Stimulated activated naive CD4-positive, alpha-beta T cell treated with Interleukin-2 at 50 U/mL for 16 hours (primary cell): ENCODE measurements around the gene TCEA3.

Source experiments
- DNase-seq: peaks from one replicate; lab custom pipeline; 2025; lab: John Stamatoyannopoulos, UW

TCEA3 gene

DNA sequence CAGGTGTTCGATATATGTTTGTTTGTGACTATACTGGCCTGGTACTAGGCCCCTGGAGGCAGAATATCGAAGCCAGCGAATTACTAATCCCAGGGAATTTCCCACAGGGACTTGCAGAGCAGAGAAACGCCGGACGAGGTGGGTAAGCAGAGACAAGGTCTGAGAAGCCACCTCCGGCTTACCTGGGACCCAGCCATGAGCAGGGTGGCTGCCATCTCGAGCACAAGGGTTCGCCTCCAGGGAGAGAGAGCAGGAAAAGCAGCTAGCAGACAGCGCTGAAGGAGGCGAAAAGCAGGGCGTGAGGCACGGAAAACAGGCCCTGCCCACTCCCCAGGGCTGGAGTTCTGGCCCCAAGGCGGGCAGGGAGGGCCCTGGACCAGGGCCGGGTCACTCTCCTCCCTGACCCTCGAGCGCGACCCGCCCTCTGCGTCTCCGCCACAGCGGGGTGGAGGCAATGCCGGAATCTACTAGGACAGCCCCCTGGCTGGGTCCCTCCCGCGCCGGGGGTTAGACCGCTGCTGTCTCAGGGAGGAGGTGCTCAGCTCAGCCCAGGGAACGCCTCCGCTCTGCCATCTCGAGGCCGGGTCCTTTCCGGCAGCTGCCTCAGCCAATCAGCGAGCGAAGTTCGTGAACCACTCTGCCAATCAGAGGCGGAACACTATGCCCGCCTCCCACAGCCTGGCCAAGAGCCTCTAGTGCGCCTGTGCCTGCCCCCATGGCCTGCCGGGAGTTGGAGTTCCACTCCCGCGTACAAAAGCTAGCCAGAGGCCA, 56.6 kb downstream of the TCEA3 start:
- DNase-seq: peak; percentile 99

DNA sequence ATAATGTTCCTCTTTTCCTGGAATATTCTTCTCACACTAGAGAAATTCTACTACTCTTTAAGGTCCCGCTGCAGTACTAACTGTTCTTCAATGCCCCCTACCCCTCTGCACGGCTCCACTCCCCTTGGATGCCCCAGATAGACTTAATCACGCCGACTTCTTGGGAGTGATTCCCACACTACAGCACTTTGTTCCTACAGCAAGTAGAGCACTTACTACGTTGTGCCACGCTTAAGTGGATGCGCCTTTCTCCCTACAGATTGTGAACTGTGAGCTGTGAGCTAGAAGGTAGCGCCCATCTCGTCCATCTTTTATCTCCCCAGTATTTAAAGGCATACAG, 57.1 kb downstream of the TCEA3 start:
- no peak for DNase-seq

DNA sequence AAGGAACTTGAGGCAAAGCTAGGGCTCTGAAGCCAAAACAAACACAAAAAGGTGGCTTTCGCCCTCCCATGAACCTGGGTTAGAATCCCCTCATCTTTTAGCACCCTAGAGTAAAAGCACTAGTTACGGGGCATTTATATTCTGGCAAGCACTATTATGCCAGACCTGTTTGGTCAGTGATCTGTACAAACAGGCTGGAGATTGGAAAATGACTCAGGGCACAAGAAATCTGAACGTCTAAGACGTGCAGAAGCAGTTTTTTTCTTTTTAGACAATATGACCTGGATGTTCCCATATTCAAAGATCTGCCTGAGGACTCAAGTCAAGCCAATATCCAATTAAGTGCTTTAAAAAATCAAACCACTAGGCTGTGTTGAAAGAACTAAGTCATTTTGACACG, 58.0 kb downstream of the TCEA3 start:
- no peak for DNase-seq

DNA sequence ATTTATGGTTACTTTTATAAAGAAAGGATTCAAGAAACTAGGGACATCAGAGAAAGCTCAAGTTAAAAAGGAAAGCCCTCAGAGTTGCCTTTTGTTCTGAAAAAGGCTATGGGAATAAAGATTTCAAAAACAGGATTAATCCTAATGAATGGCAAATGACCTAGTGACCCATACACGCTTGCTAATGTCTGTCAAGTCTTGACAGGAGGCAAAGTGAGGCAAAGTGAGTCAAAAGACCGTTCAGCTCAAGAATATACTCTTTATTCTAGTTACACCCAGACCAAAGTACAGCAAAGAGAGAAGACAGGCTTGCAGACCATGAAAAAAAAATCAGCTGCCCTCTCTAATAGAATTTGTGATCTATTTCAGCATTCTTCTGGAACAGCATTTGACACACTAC, 58.4 kb downstream of the TCEA3 start:
- DNase-seq: no peak

DNA sequence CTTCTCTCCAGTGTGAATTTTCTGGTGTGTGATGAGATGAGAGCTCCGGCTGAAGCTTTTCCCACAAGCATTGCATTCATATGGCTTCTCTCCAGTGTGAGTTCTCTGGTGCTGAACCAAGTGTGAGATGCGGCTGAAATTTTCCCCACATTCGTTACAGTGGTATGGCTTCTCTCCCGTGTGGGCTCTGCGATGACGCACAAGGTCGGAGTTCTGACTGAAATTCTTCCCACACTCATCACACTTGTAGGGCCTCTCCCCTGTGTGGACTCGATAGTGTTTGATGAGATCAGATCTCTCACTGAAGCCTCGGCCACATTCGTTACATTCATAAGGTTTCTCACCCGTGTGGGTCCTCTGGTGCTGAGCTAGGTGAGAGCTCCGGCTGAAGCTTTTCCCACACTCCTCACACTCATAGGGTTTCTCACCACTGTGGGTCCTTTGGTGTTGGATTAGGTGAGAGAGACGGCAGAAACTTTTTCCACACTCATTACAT, 62.3 kb downstream of the TCEA3 start:
- DNase-seq: no peak

DNA sequence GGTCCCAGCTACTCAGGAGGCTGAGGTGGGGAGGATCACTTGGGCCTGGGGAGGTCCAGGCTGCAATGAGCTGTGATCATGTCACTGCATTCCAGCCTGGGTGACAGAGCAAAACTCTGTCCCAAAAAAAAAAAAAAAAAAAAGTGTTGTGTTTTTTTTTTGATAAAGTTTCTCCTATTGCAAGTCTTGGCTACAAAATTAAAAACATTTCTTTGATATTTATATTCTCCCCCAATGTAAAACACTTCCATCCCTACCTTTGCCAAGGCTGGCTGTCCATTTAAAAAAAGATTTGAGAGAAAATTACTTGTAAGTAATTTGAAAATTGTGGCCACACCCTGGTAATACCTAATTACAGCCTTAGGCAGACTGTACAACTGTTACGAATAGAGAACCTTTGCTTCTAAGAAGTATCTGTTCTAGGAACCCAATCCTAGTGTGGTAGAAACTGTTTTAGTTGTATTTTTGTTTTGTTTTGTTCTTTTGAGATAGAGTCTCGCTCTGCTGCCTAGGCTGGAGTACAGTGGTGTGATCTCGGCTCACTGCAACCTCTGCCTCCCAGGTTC, 66.2 kb downstream of the TCEA3 start:
- no peak for DNase-seq

DNA sequence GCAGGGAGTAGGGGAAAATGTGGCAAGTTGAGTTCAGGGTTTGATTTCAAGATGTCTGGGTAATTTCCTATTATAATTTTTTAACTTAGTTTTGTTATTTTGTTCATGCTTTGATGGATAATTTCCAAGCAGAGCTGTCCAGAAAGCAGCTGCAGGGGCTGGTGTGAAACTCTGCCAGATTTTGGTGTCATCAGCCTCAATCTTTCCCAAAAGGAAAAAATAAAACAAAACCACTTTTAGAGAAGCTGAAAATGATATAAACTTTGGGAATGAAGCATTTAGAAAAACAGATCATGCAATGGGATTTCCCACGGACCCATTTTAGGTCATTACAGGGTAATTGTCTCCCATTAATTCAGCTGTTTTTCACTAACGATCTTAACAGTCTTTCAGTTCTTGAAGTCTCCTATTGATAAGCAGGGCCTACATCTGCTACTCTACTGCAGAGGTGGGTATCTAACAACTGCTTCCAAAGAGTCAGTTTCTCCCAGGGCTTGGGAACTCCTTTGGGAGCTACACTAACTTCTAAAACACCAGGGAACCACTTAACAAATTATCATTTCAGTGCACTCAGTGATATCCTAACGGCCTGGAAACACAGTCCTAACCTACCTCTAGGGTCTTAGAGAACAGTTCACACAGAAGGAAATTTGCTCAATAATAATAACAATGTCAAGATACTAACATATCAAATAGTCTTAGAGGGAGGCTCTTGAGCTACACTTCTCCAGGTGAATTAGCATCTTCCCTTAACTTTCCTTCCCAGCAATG, 67.2 kb downstream of the TCEA3 start:
- no peak for DNase-seq

DNA sequence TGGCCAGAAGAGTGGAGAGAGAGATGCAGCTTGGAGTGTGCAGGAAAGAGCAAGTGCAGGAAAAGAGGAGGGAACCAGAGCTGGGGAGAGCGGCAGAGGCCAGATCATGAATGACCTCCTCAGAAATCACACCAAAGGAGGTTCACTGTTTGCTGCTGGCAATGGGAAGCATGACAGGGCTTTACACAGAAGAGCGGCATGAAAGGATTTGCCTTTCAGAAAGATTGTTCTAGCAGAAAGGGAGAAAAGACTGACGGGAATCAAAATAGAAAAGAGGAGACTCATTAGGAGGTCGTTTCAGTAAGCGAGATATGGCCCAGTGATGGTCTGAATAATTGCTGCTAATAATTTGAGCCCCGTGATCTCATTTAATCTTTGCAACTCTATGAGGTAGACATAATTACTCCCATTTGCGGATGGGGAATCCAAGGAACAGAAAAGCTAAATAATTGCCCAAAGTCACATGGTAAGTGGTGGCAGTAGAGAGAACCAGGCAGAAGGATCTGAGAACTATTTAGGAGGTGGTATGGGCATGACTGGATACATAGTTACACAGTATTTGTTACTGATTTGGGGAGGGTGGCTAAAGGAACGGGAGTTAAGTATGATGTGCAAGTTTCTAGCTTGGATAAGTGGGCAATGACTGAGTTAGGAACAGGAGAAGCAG, 67.9 kb downstream of the TCEA3 start:
- no peak for DNase-seq

DNA sequence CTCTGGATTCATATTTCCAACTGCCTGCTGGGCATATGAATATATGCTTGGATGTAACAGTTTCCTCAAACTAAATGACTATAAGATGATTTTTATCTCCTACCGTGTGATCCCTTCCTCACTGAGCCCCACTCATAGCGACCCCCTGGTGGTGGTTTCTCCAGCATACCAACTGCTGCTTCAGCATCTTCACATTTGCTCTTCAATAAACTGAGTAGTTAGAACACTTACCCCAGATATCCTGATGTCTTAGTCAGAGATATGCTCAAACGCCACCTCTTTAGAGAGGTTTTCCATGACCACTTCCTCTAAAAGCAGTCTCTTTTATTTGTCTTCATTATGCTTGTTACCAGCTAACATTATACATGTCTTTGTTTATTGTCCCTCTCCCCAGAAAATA, 70.3 kb downstream of the TCEA3 start:
- no peak for DNase-seq

DNA sequence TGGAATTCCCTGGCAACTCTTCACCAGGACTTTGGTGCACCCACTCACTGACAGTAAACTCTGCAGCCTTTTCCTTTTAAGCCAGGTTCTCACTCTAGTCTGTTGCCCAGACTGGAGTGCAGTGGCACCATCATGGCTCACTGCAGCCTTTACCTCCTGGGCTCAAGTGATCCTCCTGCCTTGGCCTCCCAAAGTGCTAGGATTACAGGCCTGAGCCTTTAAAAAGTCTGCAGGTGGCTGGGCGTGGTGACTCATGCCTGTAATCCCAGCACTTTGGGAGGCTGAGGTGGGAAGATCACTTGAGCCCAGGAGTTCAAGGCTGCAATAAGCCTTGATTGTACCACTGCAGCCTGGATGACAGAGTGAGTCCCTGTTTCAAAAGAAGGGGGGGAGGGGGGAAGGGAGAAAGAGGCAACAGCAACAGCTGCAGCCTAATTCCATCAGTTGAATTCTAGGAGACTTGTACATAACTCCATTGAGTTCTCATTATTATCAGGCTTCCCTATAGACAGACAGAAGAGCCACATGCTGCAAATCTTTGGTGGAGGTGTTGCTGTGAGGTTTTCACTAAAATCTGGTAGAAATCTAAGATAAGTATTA, 72.4 kb downstream of the TCEA3 start:
- DNase-seq: no peak

DNA sequence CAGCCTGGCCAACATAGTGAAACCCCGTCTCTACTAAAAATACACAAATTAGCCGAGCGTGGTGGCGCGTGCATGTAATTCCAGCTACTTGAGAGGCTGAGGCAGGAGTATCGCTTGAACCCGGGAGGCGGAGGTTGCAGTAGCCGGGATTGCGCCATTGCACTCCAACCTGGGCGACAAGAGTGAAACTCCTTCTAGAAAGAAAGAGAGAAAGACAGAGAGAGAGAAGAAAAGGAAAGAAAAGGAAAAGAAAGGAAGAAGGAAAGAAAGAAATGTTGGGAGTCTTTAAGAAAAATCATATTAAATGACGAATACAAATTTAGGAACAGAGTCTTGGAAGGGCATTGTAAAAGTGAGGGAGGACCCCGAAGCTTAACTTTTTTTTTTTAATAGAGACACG, 78.6 kb downstream of the TCEA3 start:
- DNase-seq: no peak

DNA sequence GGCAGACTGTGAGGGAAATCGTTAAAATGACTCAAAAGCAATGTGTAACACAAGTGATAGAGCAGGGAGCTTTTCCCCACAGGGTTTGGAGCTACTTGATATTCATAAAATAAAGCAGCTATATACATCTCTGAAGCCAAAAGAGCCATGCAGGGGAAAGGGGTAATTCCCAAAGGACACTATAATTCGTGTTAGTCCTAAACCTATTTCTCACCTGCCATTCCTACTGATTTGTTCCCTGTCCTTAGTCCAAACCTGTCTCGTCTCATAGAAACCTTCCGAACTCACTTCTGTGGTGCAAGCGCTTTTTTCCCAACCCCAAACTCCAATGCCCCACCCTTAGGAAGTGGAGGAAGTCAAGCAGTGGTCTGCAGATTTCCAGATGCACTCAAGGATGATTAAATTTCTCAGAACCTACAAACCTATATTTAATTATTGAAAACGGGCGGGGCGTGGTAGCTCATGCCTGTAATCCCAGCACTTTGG, 79.5 kb downstream of the TCEA3 start:
- no peak for DNase-seq

DNA sequence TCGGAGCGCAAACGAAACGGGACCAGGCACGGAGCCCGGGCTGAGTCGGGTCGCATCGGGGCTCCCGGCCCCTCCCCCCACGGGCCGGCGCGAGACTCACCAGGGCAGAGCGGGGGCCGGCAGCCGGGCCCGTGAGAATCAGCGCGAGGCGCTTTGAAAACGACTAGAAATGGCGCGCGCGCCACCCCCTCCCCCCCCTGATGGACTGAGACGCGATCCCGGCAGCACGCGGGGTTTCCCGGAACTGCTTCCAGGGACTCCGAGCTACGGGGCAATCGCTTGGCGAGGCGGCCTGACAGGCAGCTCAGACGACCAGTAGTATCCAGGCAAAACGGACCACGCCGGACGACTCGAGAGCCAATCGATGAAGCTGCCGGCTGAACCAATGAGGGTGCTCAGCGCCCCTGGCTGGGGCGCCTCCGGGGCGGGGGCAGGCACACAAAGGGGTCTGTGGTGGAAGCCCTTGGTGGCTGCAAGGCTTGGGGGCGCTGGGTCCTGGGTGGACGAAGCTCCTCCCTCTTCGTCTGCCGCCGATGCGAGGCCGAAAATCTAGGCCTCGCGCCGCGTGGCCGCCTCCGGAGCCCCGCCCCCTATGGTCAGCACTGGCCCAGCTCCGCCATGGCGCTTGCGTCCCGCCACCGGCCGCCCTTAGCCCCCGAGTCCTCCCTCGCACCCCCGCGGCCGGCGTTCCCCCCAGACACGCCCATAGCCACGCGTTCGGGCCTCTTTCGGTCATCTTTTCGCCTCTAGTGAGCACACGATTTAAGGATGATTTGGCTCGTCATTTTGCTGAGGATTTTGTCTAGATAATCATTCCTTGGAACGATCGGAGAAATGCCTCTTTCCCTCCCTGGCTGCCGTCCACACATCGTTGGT, 80.2 kb downstream of the TCEA3 start, which contains the start of gene HNRNPR:
Gene HNRNPR, minus strand, starts transcription at position 174 of the 876 bp plus-strand sequence. CDS start 3,276 bp downstream, outside the sequence.
- peak; percentile 99 for DNase-seq

DNA sequence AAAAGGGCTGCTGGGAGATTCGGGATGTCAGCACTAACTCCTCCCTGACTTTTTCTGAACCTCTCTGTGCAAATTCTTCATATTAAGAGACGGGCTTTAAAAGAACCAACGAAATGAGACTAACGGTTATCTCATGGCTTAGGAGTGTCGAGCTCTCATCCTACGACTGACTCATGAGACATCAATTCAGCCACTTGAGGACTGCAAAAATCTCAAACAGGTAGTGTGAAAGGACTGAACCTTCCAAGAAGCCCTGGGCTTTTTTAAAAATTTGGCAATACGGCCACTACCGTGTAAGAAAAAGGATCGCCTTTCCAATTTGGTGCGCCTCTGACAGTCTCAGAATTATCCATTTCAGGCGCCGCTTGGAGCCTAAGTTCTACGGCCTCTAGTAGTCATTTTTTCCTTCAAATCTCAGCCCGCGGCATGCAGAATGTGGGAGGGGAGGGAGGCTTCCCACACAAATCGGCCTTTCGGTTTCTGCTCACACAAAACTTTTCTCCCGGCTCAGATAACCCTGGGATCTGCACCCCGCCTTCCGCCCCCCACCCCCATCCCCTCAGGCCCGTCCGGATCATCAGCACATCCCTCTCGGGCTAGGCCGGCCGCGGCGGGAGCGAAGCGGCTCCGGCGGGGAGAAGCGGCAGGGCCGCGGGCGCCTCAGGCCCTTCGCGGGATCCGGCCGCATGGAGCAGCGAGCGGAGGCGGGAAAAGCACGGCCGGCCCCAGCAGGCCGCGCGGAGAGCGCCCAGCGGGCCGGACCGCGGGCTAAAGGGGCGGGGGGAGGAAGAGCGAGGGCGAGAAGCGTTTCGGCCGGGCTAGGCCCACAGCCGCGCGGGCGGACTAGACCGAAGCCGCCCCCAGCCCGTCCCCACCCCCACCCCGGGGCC, 81.1 kb downstream of the TCEA3 start:
- peak; percentile 65 for DNase-seq

DNA sequence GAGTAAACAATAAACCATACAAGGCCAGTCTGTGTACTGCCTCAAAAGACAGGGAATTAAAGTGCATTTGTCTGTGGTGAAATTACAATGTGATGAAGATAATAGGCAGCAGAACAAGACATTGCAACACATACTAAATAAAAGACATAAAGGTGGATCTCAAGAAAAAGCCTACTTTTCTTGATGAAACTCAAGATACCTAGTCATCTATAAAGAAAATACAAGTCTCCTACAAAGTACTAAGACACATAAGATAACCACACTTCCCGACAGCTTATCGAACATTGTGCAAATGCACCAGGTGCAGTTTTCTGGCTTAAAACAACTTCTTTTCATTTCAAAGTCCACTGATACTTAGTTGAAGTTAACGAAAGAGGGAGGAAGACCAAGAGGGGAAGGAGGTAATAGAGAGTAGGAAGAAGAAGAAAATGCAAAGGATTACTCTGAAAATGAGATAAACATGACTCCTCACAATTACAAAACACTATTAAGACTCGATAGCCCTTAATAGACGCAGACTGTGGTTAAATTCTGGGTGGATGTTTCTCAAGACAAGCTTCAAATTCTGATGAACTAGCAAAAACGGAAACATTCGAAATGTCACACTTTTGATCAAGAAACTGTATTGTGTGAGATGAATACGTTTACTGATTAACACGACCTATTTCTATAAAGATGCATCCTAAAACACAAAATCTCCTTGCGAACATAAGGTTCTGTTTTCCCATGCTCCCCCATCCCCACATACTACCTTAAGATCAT, 82.4 kb downstream of the TCEA3 start:
- DNase-seq: no peak

DNA sequence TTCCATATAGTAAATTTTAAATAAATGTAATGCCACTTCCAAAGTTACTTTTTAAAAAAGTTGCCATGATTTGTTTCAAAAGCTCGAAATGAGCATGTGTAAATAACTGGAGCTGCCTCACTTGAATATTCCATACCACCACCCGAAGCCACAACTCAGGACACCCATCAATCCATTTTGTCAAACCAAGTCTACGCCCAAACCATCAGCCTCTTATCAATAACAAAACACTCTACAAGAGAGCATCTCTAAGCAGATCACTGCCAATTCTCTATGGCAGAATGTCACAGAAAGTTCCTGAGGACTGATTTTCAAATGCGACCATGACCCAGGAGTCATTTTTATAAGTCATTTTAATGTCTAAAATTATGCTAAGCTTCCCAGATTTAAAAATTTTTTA, 84.9 kb downstream of the TCEA3 start:
- DNase-seq: no peak

DNA sequence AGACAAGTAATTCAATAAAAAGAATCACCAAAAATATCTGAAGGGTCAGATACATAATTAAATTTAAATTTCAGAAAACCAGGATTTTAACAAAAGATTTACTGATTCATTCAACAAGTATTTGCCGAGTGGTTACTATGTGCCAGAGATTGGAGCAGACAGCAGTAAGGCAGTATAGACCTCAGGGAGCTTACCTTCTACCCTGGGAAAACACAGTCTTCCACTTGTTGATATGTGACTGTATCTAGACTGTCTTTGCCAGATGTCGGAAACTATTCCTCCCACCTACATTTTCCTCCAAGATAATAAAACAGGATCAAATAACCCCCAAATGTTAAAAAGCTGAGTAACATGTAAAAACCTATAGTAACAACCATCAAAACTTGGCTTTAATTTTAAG, 86.7 kb downstream of the TCEA3 start:
- no peak for DNase-seq

DNA sequence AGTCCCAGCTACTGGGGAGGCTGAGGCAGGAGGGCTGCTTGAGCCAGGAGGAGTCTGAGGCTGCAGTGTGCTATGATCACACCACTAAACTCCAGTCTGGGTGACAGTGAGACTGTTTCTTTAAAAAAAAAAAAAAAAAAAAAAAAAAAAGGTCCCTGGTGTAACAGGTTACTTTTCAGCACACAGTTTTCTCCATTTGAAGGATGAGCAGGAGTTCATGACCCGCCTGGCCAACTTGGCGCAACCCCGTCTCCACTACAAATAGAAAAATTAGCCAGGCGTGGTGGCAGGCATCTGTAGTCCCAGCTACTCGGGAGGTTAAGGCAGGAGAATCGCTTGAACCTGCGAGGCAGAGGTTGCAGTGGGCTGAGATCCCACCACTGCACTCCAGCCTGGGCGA, 92.8 kb downstream of the TCEA3 start:
- no peak for DNase-seq
